HepG2 (cell line): Measurements from ENCODE around the gene SCRG1. TPM values are rescaled to one million over a fixed set of nuclear protein-coding genes. Genes with fewer than 3 reads are reported as not detected.
A peak's percentile ranks its signal among the peaks of the same experiment; 100 is the strongest.

Experiments
- ATAC-seq: fragments of 200-7000 bp; cut with Tn5 transposase; 3 replicates; pipeline ENCODE4 v1.9.1; 2020; ENCODE audit warnings: mild to moderate bottlenecking, moderate library complexity
- BruUV-seq: library from RNA; stranded (reverse); fragments of 400-500 nt; replicated peaks from 2 replicates; lab custom pipeline; 2021; lab: Mats Ljungman, UMichigan
- CTCF ChIA-PET: fragments of 300-600 bp; formaldehyde crosslinking; extraction: SDS; loops from one replicate; lab custom pipeline; 2021; ENCODE audit warnings: low total read pairs, inconsistent platforms, low intra/inter-chr PET ratio; lab: Yijun Ruan, JAX
- POLR2A ChIA-PET: fragments of 350-600 bp; sonication (Branson Sonifier 250); formaldehyde crosslinking; loops from one replicate; lab custom pipeline; 2020; ENCODE audit warnings: antibody characterized with exemption, inconsistent platforms; lab: Yijun Ruan, JAX
- DNase-seq: peaks from one replicate; pipeline ENCODE4 v3.0.0-alpha.2; 2015; ENCODE audit warnings: low spot score
- FAIRE-seq: peaks from 3 replicates; lab custom pipeline; 2011; peaks lifted over from hg19 to GRCh38; lab: Jason Lieb, UNC
- H2AFZ ChIP-seq: one replicate; pipeline ENCODE4 v1.6.1; 2011; ENCODE audit warnings: low read length, inconsistent platforms
- H3K27ac ChIP-seq: fragments of 300-600 bp; 3 replicates; pipeline ENCODE4 v1.8.0; 2011; ENCODE audit warnings: mixed run types, mild to moderate bottlenecking, mixed read lengths, low read length, inconsistent platforms; ENCODE audit not compliant: insufficient read depth; ENCODE audit errors: extremely low read length
- H3K27me3 ChIP-seq, 2 experiments: fragments of 200-600 bp in 1 of 2; 2 replicates in 1 of 2; 3 replicates in 1 of 2; pipeline versions ENCODE4 v1.6.0 to v1.8.0; 2011; ENCODE audit warnings: low read length in 2 of 2, mild to moderate bottlenecking in 2 of 2, moderate library complexity in 2 of 2, inconsistent platforms in 1 of 2; ENCODE audit not compliant: insufficient read depth in 2 of 2, control insufficient read depth in 1 of 2
- H3K36me3 ChIP-seq, 2 experiments: fragments of 200-600 bp in 1 of 2; replicated peaks in 1 of 2; 2 replicates in 1 of 2; 3 replicates in 1 of 2; pipeline versions ENCODE4 v1.5.1 to v1.8.0; 2011; ENCODE audit warnings: low read length in 2 of 2, inconsistent platforms in 1 of 2; ENCODE audit not compliant: insufficient read depth in 2 of 2, control insufficient read depth in 1 of 2
- H3K4me1 ChIP-seq: 2 replicates; pipeline ENCODE4 v1.5.1; 2012; ENCODE audit warnings: low read length, inconsistent platforms; ENCODE audit not compliant: insufficient read depth
- H3K4me2 ChIP-seq: 2 replicates; pipeline ENCODE4 v1.6.0; 2011; ENCODE audit warnings: low read depth, low read length, inconsistent platforms
- H3K4me3 ChIP-seq, 3 experiments: fragments of 200-600 bp in 1 of 3; sonication (generic), shearing (Covaris generic) in 1 of 3; replicated peaks in 1 of 3; 2 replicates each; pipeline ENCODE4 v1.5.1; 2011 to 2016; ENCODE audit warnings: low read length in 3 of 3, inconsistent platforms in 2 of 3, low read depth in 2 of 3, mild to moderate bottlenecking in 2 of 3, control low read depth in 1 of 3, mixed read lengths in 1 of 3; ENCODE audit not compliant: insufficient read depth in 1 of 3
- H3K79me2 ChIP-seq: one replicate; pipeline ENCODE4 v1.6.1; 2011; ENCODE audit warnings: low read length, inconsistent platforms; ENCODE audit not compliant: insufficient read depth
- H3K9ac ChIP-seq: 2 replicates; pipeline ENCODE4 v1.6.0; 2011; ENCODE audit warnings: mild to moderate bottlenecking, low read depth, low read length, inconsistent platforms; ENCODE audit not compliant: insufficient read depth
- H3K9me3 ChIP-seq: 2 replicates; pipeline ENCODE4 v1.5.1; 2012; ENCODE audit warnings: mild to moderate bottlenecking, low read length
- H4K20me1 ChIP-seq: 2 replicates; pipeline ENCODE4 v1.6.0; 2011; ENCODE audit warnings: inconsistent platforms, mild to moderate bottlenecking, low read length, moderate library complexity; ENCODE audit not compliant: insufficient read depth
- CHD4 ChIP-seq: fragments of 200-600 bp; sonication (generic); IDR thresholded peaks from 2 replicates; pipeline ENCODE4 v1.7.0; 2017; ENCODE audit warnings: mild to moderate bottlenecking, low read length, borderline replicate concordance
- KDM2A ChIP-seq: sonication (generic); formaldehyde crosslinking; IDR thresholded peaks from 2 replicates; pipeline ENCODE4 v1.4.0; 2020; ENCODE audit warnings: low read depth, missing genetic modification reagents, borderline replicate concordance
- MEIS2 ChIP-seq: sonication (generic); formaldehyde crosslinking; IDR thresholded peaks from 2 replicates; pipeline ENCODE4 v1.9.0; 2021; ENCODE audit warnings: mild to moderate bottlenecking, missing genetic modification reagents
- MXD4 ChIP-seq: IDR thresholded peaks from 2 replicates; pipeline ENCODE4 v1.6.1; 2016; ENCODE audit warnings: mild to moderate bottlenecking, missing biosample characterization, missing genetic modification reagents
- POLR2G ChIP-seq: fragments of 200-400 bp; formaldehyde crosslinking; IDR thresholded peaks from 2 replicates; pipeline ENCODE4 v1.6.1; 2018; ENCODE audit warnings: mild to moderate bottlenecking, low read depth, low read length, moderate library complexity
- SOX6 ChIP-seq, 2 experiments: fragments of 450-650 bp in 1 of 2; sonication (generic) in 1 of 2; formaldehyde crosslinking in 1 of 2; IDR thresholded peaks; 2 replicates each; pipeline versions ENCODE4 v1.4.0 to v1.6.1; 2017 to 2020; ENCODE audit warnings: antibody characterized with exemption in 1 of 2, mild to moderate bottlenecking in 1 of 2, missing genetic modification reagents in 1 of 2
- ZNF292 ChIP-seq: sonication (generic); formaldehyde crosslinking; IDR thresholded peaks from 2 replicates; pipeline ENCODE4 v1.8.1; 2022; ENCODE audit warnings: mild to moderate bottlenecking, low read depth, missing genetic modification reagents, borderline replicate concordance
- ZNF446 ChIP-seq: sonication (generic); formaldehyde crosslinking; IDR thresholded peaks from 2 replicates; pipeline ENCODE4 v1.5.0; 2020; ENCODE audit warnings: mild to moderate bottlenecking, missing genetic modification reagents
- ZNF607 ChIP-seq: sonication (generic); formaldehyde crosslinking; IDR thresholded peaks from 2 replicates; pipeline ENCODE4 v1.5.1; 2020; ENCODE audit warnings: missing genetic modification reagents, mild to moderate bottlenecking, borderline replicate concordance
- ZNF782 ChIP-seq: sonication (generic); formaldehyde crosslinking; IDR thresholded peaks from 2 replicates; pipeline ENCODE4 v1.4.0; 2020; ENCODE audit warnings: missing genetic modification reagents, mild to moderate bottlenecking, borderline replicate concordance
- ZNF816 ChIP-seq: sonication (generic); formaldehyde crosslinking; IDR thresholded peaks from 2 replicates; pipeline ENCODE4 v1.8.0; 2022; ENCODE audit warnings: missing genetic modification reagents, mild to moderate bottlenecking, borderline replicate concordance
- ZSCAN20 ChIP-seq: sonication (generic); formaldehyde crosslinking; IDR thresholded peaks from 2 replicates; pipeline ENCODE4 v1.4.0; 2020; ENCODE audit warnings: missing genetic modification reagents, mild to moderate bottlenecking, borderline replicate concordance
- WGBS: methylation state at CpG from one replicate; pipeline ENCODE4 v1.1.6; 2017; ENCODE audit warnings: low lambda C conversion rate; 5-methylcytosine and 5-hydroxymethylcytosine counted together
- in situ Hi-C: cut with HindIII; loops from 2 replicates; pipeline ENCODE4 v1.10.0; 2017; ENCODE audit warnings: low pct_unique_long_range_greater_than_20kb; ENCODE audit not compliant: extremely low pct_ligation_motif_present
- intact Hi-C: fragments of 100-400 bp; cut with micrococcal nuclease; formaldehyde crosslinking; loops from one replicate; pipeline ENCODE4 v1.10.0; 2022; ENCODE audit not compliant: unreplicated experiment
- polyA plus RNA-seq, 8 experiments: library from polyadenylated mRNA; depleted of rRNA in 3 of 8; stranded (reverse) in 7 of 8; unstranded in 1 of 8; fragments of >200 nt; fragmentation: Illumina TruSeq in 4 of 8; extraction: Trizol in 4 of 8; gene quantifications; 2 replicates each; pipeline versions ENCODE4 v1.2.1 to v1.2.3, GENCODE V29; 2011 to 2016; ENCODE audit warnings: low read depth in 4 of 8, missing spikeins in 1 of 8, mixed read lengths in 1 of 8; ENCODE audit not compliant: insufficient read depth in 1 of 8
- total RNA-seq, 5 experiments: library from RNA; depleted of rRNA; stranded (reverse); fragments of >200 nt; fragmentation: Illumina TruSeq; extraction: Trizol; gene quantifications; 2 replicates each; pipeline ENCODE4 v1.2.3, GENCODE V29; 2016; ENCODE audit warnings: low read depth in 1 of 5
- TF ChIP-seq, protein P1 (sequence below): sonication (generic); formaldehyde crosslinking; IDR thresholded peaks from 2 replicates; pipeline ENCODE4 v1.4.0; 2020; ENCODE audit warnings: missing genetic modification reagents, borderline replicate concordance
- TF ChIP-seq, protein P2 (sequence below): sonication (generic); formaldehyde crosslinking; IDR thresholded peaks from 2 replicates; pipeline ENCODE4 v1.5.0; 2020; ENCODE audit warnings: missing genetic modification reagents, mild to moderate bottlenecking, borderline replicate concordance
- TF ChIP-seq, protein P3 (sequence below): IDR thresholded peaks from 2 replicates; pipeline ENCODE4 v1.6.1; 2018; ENCODE audit warnings: missing genetic modification reagents
- TF ChIP-seq, protein P4 (sequence below): sonication (generic); formaldehyde crosslinking; IDR thresholded peaks from 2 replicates; pipeline ENCODE4 v1.5.1; 2020; ENCODE audit warnings: missing genetic modification reagents, mild to moderate bottlenecking, borderline replicate concordance

The SCRG1 gene
- total and polyA plus RNA-seq, 2 of the 13 experiments (the other 11 are each of a cell fraction or from before 2014, with no cell fraction given), result not detected

DNA sequence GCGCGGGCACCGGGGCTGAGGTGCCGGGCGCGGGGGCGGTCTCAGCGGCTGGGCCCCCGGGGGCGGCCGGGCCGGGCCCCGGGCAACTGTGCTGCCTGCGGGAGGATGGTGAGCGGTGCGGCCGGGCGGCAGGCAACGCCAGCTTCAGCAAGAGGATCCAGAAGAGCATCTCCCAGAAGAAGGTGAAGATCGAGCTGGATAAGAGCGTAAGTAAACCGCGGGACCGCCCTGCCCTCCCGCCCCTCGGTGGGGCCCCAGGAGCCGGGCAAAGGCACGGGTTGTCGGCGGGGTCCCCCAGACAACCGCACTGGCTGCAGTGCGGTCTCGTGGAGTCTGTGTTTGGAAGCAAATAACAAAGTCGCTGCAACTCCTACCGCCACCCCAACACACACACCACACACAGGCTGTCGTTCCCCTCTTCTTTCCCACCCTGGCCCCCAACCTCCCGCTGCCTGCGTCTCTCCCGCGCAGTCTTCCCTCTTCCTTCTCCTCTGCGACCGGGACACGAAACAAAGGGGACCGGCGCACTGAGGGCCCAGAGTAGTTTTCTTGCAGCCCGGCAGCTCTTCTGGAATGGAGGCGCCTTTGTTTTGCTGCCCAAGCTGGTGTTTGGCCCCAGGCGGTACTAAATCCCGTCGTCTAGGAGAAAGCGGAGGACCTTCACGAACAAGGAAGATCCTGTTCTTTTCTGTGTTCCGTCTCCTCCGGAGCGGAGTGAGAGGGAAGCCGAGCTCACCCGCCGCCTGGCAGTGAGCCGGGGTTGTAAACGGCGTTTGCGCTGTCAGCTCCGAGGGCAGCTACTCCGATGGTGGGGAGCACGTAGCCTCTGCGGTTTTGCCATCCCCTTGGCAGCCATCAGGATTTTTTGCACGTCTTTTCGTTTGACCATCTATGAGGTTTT lies 27.4 kb downstream of the SCRG1 start:
- Histone ChIP-seq H3K4me2 (peak overlapping the region; percentile 74), H2AFZ (no peak overlapping the region), H3K79me2 (peaks cover 28% of the 10 kb centered on the region), H3K27me3 (no peaks in the 10 kb centered on the region; a peak in 1 of 5 replicates), H3K27ac (peak overlapping the region; percentile 74), H4K20me1 (no peaks in the 10 kb centered on the region), H3K36me3 (peaks cover 2% of the 10 kb centered on the region in 2 experiments), H3K9me3 (no peaks in the 10 kb centered on the region), H3K4me3 (peak overlapping the region; percentile 91 to 94 (median 92)), H3K4me1 (peaks cover 17% of the 10 kb centered on the region), H3K9ac (peak overlapping the region; percentile 81)
- peak; percentile 29 for DNase-seq
- intact Hi-C loops, result loop anchor here (2.0 kb wide), 1 partner anchor 45 kb away; no protein-coding TSS in a partner anchor
- POLR2A ChIA-PET, result interaction anchor here (1.4 to 6.1 kb wide), 2 partner anchors 31 to 37 kb away, joined by 3 to 109 read pairs; partner anchors contain the start of gene HMGB2
- no peak for FAIRE-seq
- WGBS, result under 1% methylated on average over 31 of the region's 68 CpGs
- CTCF ChIA-PET, result no interaction called here
- ATAC-seq, result peak; percentile 65
- in situ Hi-C loops, result loop anchor here (5.0 kb wide), 1 partner anchor 39 kb away; the partner anchor contains the start of gene HMGB2
- no TSS peak for BruUV-seq
- TF ChIP-seq MEIS2, result 0 out of 2 replicates have a peak, but pooled peaks have one; percentile 22
- peak; percentile 56; the same call in 1 of the 2 replicates for TF ChIP-seq ZNF292
- no peak for TF ChIP-seq ZNF607 (CRISPR knock-in tag)
- peak; percentile 76 for TF ChIP-seq KDM2A (CRISPR knock-in tag)
- TF ChIP-seq, protein P1, sequence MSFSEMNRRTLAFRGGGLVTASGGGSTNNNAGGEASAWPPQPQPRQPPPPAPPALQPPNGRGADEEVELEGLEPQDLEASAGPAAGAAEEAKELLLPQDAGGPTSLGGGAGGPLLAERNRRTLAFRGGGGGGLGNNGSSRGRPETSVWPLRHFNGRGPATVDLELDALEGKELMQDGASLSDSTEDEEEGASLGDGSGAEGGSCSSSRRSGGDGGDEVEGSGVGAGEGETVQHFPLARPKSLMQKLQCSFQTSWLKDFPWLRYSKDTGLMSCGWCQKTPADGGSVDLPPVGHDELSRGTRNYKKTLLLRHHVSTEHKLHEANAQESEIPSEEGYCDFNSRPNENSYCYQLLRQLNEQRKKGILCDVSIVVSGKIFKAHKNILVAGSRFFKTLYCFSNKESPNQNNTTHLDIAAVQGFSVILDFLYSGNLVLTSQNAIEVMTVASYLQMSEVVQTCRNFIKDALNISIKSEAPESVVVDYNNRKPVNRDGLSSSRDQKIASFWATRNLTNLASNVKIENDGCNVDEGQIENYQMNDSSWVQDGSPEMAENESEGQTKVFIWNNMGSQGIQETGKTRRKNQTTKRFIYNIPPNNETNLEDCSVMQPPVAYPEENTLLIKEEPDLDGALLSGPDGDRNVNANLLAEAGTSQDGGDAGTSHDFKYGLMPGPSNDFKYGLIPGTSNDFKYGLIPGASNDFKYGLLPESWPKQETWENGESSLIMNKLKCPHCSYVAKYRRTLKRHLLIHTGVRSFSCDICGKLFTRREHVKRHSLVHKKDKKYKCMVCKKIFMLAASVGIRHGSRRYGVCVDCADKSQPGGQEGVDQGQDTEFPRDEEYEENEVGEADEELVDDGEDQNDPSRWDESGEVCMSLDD (CRISPR knock-in tag), result 0 out of 2 replicates have a peak, but pooled peaks have one; percentile 34
- TF ChIP-seq MXD4 (CRISPR knock-in tag), result no peak
- TF ChIP-seq, protein P2, sequence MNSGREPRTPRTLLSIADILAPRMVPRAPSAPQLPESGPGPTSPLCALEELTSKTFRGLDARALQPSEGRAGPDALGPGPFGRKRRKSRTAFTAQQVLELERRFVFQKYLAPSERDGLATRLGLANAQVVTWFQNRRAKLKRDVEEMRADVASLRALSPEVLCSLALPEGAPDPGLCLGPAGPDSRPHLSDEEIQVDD, result no peak
- 0 out of 2 replicates have a peak, but pooled peaks have one; percentile 36 for TF ChIP-seq ZNF782 (CRISPR knock-in tag)
- TF ChIP-seq ZNF446, result no peak
- no peak for TF ChIP-seq ZNF816 (CRISPR knock-in tag)
- TF ChIP-seq, protein P3, sequence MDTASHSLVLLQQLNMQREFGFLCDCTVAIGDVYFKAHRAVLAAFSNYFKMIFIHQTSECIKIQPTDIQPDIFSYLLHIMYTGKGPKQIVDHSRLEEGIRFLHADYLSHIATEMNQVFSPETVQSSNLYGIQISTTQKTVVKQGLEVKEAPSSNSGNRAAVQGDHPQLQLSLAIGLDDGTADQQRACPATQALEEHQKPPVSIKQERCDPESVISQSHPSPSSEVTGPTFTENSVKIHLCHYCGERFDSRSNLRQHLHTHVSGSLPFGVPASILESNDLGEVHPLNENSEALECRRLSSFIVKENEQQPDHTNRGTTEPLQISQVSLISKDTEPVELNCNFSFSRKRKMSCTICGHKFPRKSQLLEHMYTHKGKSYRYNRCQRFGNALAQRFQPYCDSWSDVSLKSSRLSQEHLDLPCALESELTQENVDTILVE, result peak; percentile 20; the same call in 1 of the 2 replicates
- no peak for TF ChIP-seq SOX6 (IDR thresholded peaks at IDR 0.05)
- TF ChIP-seq SOX6 (CRISPR knock-in tag; IDR thresholded peaks at IDR 0.05), result peak; percentile 31; the same call in 1 of the 2 replicates
- no peak for TF ChIP-seq CHD4
- TF ChIP-seq, protein P4, sequence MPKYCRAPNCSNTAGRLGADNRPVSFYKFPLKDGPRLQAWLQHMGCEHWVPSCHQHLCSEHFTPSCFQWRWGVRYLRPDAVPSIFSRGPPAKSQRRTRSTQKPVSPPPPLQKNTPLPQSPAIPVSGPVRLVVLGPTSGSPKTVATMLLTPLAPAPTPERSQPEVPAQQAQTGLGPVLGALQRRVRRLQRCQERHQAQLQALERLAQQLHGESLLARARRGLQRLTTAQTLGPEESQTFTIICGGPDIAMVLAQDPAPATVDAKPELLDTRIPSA (CRISPR knock-in tag), result no peak
- TF ChIP-seq ZSCAN20 (CRISPR knock-in tag), result 0 out of 2 replicates have a peak, but pooled peaks have one; percentile 6
- TF ChIP-seq POLR2G, result peak; percentile 61
